GM23338 (cell line): ENCODE results near the gene UGP2. TPM values are rescaled to one million over a fixed set of nuclear protein-coding genes. Genes with fewer than 3 reads are reported as not detected.
A peak's percentile ranks its signal among the peaks of the same experiment; 100 is the strongest.

Experiments
- ATAC-seq: fragments of 200-7000 bp; cut with Tn5 transposase; 3 replicates; pipeline ENCODE4 v1.9.1; 2020
- DNase-seq: peaks from one replicate; pipeline ENCODE4 v3.0.0-alpha.2; 2015; ENCODE audit warnings: low spot score
- H2AFZ ChIP-seq: fragments of 200-600 bp; sonication (generic); 2 replicates; pipeline ENCODE4 v1.8.0; 2016; ENCODE audit warnings: antibody characterized with exemption, mild to moderate bottlenecking, moderate library complexity
- H3F3A ChIP-seq: fragments of 200-600 bp; sonication (generic); replicated peaks from 2 replicates; pipeline ENCODE4 v1.8.0; 2017; ENCODE audit warnings: antibody characterized with exemption, mixed run types, low read depth
- H3K27ac ChIP-seq: fragments of 200-600 bp; sonication (generic); 2 replicates; pipeline ENCODE4 v1.6.1; 2016; ENCODE audit warnings: low read depth
- H3K27me3 ChIP-seq: fragments of 200-600 bp; sonication (generic); 2 replicates; pipeline ENCODE4 v1.8.0; 2016; ENCODE audit warnings: mild to moderate bottlenecking, mixed run types, moderate library complexity; ENCODE audit not compliant: insufficient read depth
- H3K36me3 ChIP-seq: fragments of 200-600 bp; sonication (generic); 2 replicates; pipeline ENCODE4 v1.8.0; 2016; ENCODE audit warnings: mild to moderate bottlenecking; ENCODE audit not compliant: insufficient read depth
- H3K4me1 ChIP-seq: fragments of 200-600 bp; sonication (generic); 2 replicates; pipeline ENCODE4 v1.8.0; 2016; ENCODE audit warnings: mild to moderate bottlenecking, moderate library complexity; ENCODE audit not compliant: insufficient read depth
- H3K4me2 ChIP-seq: fragments of 200-600 bp; sonication (generic); 2 replicates; pipeline ENCODE4 v1.7.1; 2017; ENCODE audit warnings: mixed run types
- H3K4me3 ChIP-seq: fragments of 200-600 bp; sonication (generic); 2 replicates; pipeline ENCODE4 v1.6.1; 2016; ENCODE audit warnings: mixed run types
- H3K79me2 ChIP-seq: fragments of 200-600 bp; sonication (generic); replicated peaks from 2 replicates; pipeline ENCODE4 v1.8.0; 2017; ENCODE audit warnings: mild to moderate bottlenecking; ENCODE audit not compliant: insufficient read depth
- H3K9me2 ChIP-seq: fragments of 200-600 bp; sonication (generic); 2 replicates; pipeline ENCODE4 v1.8.0; 2017; ENCODE audit not compliant: insufficient read depth
- H4K20me1 ChIP-seq: fragments of 200-600 bp; sonication (generic); replicated peaks from 2 replicates; pipeline ENCODE4 v1.8.0; 2017; ENCODE audit warnings: mild to moderate bottlenecking; ENCODE audit not compliant: insufficient read depth
- H3K27ac Mint-ChIP-seq: 2 replicates; pipeline ENCODE4 v1.8.0; 2020; ENCODE audit warnings: inconsistent platforms, mild to moderate bottlenecking, moderate library complexity, mixed read lengths
- H3K27me3 Mint-ChIP-seq: 3 replicates; pipeline ENCODE4 v1.8.0; 2022; ENCODE audit warnings: low read depth, mild to moderate bottlenecking, moderate library complexity, mixed read lengths, inconsistent platforms; ENCODE audit not compliant: insufficient read depth, poor library complexity
- H3K36me3 Mint-ChIP-seq: 3 replicates; pipeline ENCODE4 v1.8.0; 2021; ENCODE audit warnings: low read depth, mild to moderate bottlenecking, inconsistent platforms, moderate library complexity, mixed read lengths
- H3K4me1 Mint-ChIP-seq: 3 replicates; pipeline ENCODE4 v1.8.0; 2020; ENCODE audit warnings: mild to moderate bottlenecking, inconsistent platforms, mixed read lengths
- H3K4me3 Mint-ChIP-seq: 3 replicates; pipeline ENCODE4 v1.8.0; 2021; ENCODE audit warnings: moderate library complexity, mild to moderate bottlenecking, inconsistent platforms, mixed read lengths
- H3K9me3 Mint-ChIP-seq: 3 replicates; pipeline ENCODE4 v1.8.0; 2020; ENCODE audit warnings: moderate library complexity, mild to moderate bottlenecking, inconsistent platforms, mixed read lengths
- CREB1 ChIP-seq: fragments of 250-450 bp; sonication (Bioruptor Pico); IDR thresholded peaks from 2 replicates; pipeline ENCODE4 v1.5.0; 2020; ENCODE audit warnings: low read depth, mild to moderate bottlenecking, moderate library complexity
- CTCF ChIP-seq, 2 experiments: fragments of 200-600 bp in 1 of 2; sonication (generic) in 1 of 2; conservative IDR thresholded peaks; 2 replicates each; pipeline versions ENCODE4 v1.5.1 to v1.6.1; 2016 to 2017; ENCODE audit warnings: antibody characterized with exemption in 2 of 2, low read depth in 2 of 2, mild to moderate bottlenecking in 2 of 2, moderate library complexity in 1 of 2
- ETS1 ChIP-seq: IDR thresholded peaks from 2 replicates; pipeline ENCODE4 v1.6.1; 2016; ENCODE audit warnings: antibody characterized with exemption
- EZH2 ChIP-seq: fragments of 200-600 bp; sonication (generic); IDR thresholded peaks from one replicate; pipeline ENCODE4 v1.8.0; 2017; ENCODE audit warnings: antibody characterized with exemption, mild to moderate bottlenecking, low read depth; ENCODE audit not compliant: unreplicated experiment
- EZH2phosphoT487 ChIP-seq: fragments of 200-600 bp; sonication (generic); IDR thresholded peaks from one replicate; pipeline ENCODE4 v1.8.1; 2018; ENCODE audit warnings: antibody characterized with exemption; ENCODE audit not compliant: unreplicated experiment
- JUNB ChIP-seq: IDR thresholded peaks from one replicate; pipeline ENCODE4 v1.6.1; 2016; ENCODE audit warnings: antibody characterized with exemption; ENCODE audit not compliant: unreplicated experiment
- NANOG ChIP-seq: IDR thresholded peaks from 2 replicates; pipeline ENCODE4 v1.6.1; 2016; ENCODE audit warnings: antibody characterized with exemption, borderline replicate concordance
- POLR2AphosphoS5 ChIP-seq: IDR thresholded peaks from 2 replicates; pipeline ENCODE4 v1.6.1; 2016; ENCODE audit warnings: antibody characterized with exemption, low read depth
- REST ChIP-seq: IDR thresholded peaks from one replicate; pipeline ENCODE4 v1.6.1; 2018; ENCODE audit warnings: antibody characterized with exemption; ENCODE audit not compliant: unreplicated experiment
- STAT1 ChIP-seq: IDR thresholded peaks from one replicate; pipeline ENCODE4 v1.6.1; 2016; ENCODE audit warnings: antibody characterized with exemption; ENCODE audit not compliant: unreplicated experiment
- ZNF114 ChIP-seq: fragments of 250-450 bp; sonication (Bioruptor Pico); IDR thresholded peaks from 2 replicates; pipeline ENCODE4 v1.5.0; 2020; ENCODE audit warnings: mild to moderate bottlenecking, moderate library complexity
- ZNF331 ChIP-seq: fragments of 250-450 bp; sonication (Bioruptor Pico); IDR thresholded peaks from 2 replicates; pipeline ENCODE4 v1.5.0; 2020; ENCODE audit warnings: low read depth, mild to moderate bottlenecking, moderate library complexity
- ZNF462 ChIP-seq: fragments of 250-450 bp; sonication (Bioruptor Pico); IDR thresholded peaks from 2 replicates; pipeline ENCODE4 v1.5.0; 2020; ENCODE audit warnings: mild to moderate bottlenecking, moderate library complexity
- polyA plus RNA-seq: library from polyadenylated mRNA; unstranded; fragments of >200 nt; fragmentation: Nextera tagmentation; extraction: Ambion mirVana; gene quantifications from 2 replicates; pipeline ENCODE4 v1.2.1, GENCODE V29; 2016
- total RNA-seq: library from RNA; depleted of rRNA; stranded (reverse); fragments of >200 nt; shearing (Covaris generic); gene quantifications from 2 replicates; pipeline ENCODE4 v1.2.3, GENCODE V29; 2014

UGP2 gene
- total and polyA plus RNA-seq, 2 experiments from 2014 or later: 744 to 943 TPM

GRCh38 chr2:63840081-63840784, 1.5 kb upstream of the UGP2 start:
- peak overlapping the region; percentile 100 for H3K4me3 Mint-ChIP-seq
- H3K4me1 Mint-ChIP-seq: peaks cover 38% of the 10 kb centered on the region

More at GRCh38 chr2:63840081-63840784, 1.5 kb upstream of the UGP2 start:
- Histone ChIP-seq H3F3A (peaks cover 7% of the 10 kb centered on the region; the same call in 1 of the 2 replicates), H3K27me3 (no peaks in the 10 kb centered on the region), H3K4me1 (peaks cover 12% of the 10 kb centered on the region), H3K79me2 (peaks cover 47% of the 10 kb centered on the region), H4K20me1 (peaks cover 14% of the 10 kb centered on the region; the same call in 1 of the 2 replicates), H3K4me3 (peak overlapping the region; percentile 87), H3K36me3 (no peaks in the 10 kb centered on the region), H3K9me2 (no peaks in the 10 kb centered on the region), H3K27ac (peak overlapping the region; percentile 98), H3K4me2 (peak overlapping the region; percentile 87), H2AFZ (no peak overlapping the region)
- ATAC-seq (peak; percentile 69), DNase-seq (peak; percentile 93)
- Mint-ChIP-seq H3K27me3 (peaks cover 8% of the 10 kb centered on the region), H3K36me3 (peaks cover 34% of the 10 kb centered on the region), H3K27ac (peak overlapping the region; percentile 98), H3K9me3 (peaks cover 3% of the 10 kb centered on the region; the same call in 1 of the 3 replicates)
- no peak for TF ChIP-seq STAT1
- no peak for TF ChIP-seq ZNF462 (CRISPR knock-in tag)
- no peak for TF ChIP-seq ETS1
- no peak for TF ChIP-seq EZH2
- TF ChIP-seq ZNF114 (CRISPR knock-in tag): no peak
- no peak for TF ChIP-seq CTCF (conservative IDR thresholded peaks at IDR 0.05; ENCODE audit: low read depth in 2 of 2)
- no peak for TF ChIP-seq JUNB
- TF ChIP-seq NANOG: no peak
- TF ChIP-seq EZH2phosphoT487: no peak
- no peak for TF ChIP-seq REST
- no peak for TF ChIP-seq CREB1 (CRISPR knock-in tag)
- TF ChIP-seq ZNF331 (CRISPR knock-in tag): no peak
- TF ChIP-seq POLR2AphosphoS5: no peak
